GM21529 (cell line): Measurements from ENCODE around the gene CSH1.
"Not testable (repeated sequence)": the region's sequence is repeated elsewhere in the genome, so short reads cannot be mapped to it uniquely, and the experiment has no call there.

ENCODE experiments used
- ATAC-seq: cut with Tn5 transposase; IDR thresholded peaks from one replicate; pipeline ENCODE4 v1.9.1; 2021; ENCODE audit not compliant: unreplicated experiment

Gene CSH1

DNA sequence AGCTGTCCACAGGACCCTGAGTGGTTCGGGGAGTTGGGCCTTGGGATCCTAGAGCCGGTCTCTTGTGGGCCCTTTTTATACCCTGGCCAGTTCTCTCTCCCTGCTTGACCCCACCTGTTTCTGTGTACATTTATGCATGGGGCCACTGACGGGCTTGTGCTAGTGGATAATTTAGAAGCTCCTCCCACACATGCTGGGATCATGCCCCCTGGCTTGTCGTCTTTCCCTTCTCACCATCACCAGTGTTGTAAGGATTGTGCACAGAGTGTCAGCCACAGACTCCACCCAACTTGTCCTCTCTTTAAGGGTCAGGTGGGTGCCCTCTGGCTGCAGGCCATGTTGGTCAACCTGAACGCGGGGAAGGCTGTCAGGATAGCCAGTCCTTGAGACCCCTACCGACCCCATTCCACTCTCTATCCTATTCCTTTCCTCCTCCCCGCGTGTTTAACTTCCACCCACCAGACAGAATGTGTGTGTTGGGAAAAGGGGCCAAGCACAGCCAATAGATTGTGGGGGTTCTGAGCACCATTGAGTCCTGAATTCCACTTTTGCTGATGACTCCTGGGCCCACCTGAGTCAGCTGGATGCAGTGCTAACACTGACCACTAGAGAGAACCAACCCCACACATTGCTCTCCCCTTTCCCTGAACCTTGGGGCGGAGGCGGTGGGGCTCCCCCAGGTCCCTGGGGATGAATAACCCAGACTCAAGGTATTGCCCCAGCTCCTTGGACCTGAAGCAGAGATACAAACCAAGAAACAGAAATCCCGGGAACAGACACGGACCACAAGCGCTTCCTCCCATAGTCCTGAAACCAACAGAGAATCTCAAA is at the start of gene CSH1:
TSS of gene CSH1 (minus strand) at position 51 of the 831 bp plus-strand sequence. CDS start 63 bp downstream, outside the sequence.
- ATAC-seq, result not testable (repeated sequence)

DNA sequence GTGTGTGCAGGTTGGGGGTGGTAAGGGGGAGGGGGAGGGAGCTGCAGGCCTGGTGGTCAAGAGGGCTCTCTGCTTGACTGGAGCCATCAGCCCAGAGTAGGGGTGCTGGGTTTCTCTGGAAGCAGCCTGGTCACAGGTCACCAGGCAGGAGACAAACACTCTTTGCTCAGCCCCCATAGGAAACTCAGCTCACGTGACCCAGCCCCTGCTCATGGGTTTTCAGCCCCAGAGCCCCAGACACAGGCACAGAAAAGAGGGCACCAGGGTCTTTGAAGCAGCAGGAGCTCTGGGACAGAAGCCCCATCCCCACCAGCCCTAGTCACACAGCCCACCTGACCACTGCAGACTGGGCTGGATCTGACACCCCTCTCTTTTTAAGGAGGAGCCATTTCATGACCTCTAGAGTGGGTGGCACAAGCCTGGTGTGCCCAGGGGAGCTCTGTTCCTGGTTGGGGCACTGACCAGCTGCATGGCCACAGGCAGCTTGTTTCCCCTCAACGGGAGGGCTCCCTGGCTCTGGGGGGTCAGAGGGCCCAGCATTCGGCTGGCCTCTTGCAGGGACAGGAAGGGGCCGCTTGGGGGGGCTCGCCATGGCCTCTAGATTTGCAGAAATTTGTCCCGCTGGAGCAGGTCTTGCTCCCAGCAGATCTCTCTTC is 49.5 kb upstream of the CSH1 start:
- ATAC-seq, result no peak

DNA sequence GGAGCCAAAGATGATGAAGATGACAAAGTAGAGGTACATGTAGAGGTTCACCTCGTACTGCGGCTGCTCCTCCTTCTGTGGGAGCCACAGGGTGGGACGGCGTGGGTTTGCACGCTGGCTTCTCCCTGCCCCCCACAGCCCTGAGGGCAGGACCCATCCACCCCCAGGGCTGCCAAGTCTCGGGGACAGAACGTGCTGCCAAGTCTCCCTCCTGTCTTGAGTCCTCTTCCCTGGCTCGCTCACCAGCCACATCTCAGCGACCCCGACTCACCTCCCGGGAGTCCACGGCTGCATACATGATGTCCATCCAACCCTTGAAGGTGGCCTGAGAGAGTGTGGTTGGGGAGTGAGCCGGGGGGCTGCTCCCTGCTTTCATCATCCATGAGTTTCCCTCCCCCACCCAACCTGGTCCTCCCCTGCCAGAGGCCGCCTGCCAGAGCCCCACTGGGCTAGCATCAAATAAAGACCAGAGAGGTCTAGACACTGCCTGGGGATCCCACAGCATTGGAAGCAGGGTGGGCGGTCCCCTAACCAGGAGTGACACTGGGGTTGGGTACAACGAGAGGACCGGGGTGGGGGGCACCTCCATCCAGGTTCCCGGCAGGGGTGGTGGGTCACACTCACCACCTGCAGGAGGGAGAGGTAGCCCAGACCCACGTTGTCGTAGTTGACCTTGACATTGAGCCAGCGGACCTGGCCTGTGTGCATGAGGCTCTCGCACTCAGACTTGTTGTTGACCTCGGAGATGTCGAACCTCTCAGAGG is 48.5 kb upstream of the CSH1 start:
- ATAC-seq, result no peak

DNA sequence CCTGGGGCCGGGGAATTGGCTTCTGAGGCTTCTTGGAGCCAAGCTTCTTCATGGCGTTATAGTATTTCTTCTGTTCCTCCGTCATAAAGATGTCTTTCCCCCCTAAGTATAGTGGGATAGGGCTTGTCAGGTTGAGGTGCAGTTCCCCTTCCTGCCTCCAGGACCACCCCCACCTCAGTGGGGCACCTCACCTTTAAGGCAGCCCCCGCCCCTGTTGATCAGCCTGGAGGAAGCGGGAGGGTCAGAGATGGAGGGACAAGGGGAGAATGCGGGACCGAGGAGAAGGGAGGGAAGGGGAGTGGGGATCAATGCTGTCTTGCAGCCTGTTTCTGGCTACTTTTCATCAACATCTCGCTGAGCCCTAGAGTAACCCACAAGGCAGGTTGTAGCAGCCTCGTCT is 47.4 kb upstream of the CSH1 start:
- ATAC-seq, result no peak

DNA sequence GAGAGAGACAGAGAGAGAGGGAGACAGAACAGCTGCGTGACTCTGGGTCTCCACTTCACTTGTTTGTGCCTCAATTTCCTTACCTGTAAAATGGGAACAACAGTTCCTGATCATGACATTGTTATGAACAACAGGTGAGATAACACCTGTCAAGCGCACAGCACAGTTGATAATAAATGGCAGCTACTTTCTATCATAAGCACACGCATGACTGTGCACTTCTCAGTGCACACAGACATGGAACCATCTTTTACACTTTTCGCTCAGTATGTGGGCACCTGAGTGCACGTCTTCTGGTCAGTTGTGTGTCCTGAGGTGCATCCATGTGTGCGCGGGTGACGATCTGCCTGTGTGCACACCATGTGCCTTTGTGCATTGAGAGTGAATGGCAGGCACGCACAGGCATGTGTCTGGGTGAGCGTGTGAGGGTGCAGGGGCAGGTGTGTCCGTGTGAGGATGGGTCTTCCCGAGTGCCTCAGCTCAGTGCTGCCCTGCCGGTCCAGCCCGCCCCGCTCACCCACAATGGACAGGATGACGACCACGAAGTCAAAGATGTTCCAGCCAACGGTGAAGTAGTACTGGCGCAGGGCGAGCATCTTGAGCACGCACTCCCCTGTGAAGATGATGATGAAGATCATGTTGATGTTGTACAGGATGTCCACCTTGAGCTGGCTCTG is 46.1 kb upstream of the CSH1 start:
- ATAC-seq, result no peak

DNA sequence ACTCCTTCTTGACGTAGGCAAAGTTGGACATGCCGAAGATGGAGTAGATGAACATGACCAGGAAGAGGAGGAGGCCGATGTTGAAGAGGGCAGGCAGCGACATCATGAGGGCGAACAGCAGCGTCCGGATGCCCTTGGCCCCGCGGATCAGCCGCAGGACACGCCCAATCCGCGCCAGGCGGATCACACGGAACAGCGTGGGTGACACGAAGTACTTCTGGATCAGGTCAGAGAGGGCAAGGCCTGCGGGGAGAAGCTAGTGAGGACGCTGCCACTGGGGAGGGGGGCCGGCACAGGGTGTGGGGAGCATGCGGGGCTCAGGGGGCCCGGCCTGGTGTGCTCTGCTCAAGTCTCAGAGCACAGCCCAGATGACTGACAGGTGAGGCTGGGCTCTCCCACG is 45.4 kb upstream of the CSH1 start:
- ATAC-seq, result no peak

DNA sequence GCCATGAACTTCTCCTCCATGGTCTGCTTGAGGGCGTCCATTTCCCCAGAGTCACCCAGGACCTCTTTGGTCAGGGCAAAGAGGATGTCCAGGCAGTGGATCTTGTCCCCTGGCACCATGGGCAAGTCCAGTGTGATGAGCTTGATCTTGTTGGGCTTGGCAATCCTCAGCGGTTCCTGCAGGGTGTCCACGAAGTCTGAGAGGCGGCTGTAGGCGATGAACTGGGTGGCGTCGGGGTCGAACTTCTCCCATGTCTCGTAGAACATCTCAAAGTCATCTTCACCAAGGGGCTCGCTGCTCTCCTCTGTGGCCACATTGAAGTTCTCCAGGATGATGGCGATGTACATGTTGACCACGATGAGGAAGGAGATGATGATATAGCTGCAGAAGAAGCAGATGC is 44.8 kb upstream of the CSH1 start:
- no peak for ATAC-seq

DNA sequence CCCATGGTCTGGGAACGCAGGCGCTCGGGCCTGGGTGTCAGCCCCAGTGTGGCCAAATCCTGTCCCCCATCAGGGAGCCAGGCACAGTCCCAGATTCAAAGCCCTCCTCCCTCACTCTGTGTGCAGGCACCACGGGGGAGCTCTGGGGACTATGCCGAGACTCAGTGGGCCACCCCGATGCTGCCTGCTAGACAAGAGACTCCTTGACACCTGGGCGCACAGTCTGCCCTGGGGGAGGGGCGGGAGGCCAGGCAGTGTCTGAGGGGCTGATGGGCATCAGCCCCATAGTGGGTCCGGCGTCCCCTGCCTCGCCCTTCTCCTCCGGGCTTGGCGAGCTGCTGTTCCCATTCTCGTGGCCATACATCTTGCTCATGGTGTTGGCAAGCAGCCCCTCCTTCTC is 44.2 kb upstream of the CSH1 start:
- no peak for ATAC-seq

DNA sequence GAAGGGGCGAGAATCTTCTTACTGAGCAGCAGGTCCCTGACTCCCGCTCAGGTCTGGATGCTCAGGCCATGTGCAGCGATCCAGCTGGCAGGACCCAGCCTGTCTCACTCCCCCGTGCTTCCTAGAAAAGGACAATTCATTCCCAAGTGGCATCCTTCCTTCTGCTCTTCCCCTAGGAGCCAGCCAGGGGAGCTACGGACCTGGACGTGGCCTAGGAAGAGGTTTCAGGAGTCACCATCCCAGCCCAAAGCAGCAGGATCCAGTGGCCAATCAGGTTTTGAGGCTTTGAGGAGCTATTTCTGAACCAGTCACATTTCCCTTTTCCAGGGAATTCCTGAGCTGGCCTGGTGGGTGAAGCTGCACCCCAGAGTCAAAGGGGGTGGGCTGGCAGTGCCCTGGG is 43.5 kb upstream of the CSH1 start:
- ATAC-seq, result no peak

DNA sequence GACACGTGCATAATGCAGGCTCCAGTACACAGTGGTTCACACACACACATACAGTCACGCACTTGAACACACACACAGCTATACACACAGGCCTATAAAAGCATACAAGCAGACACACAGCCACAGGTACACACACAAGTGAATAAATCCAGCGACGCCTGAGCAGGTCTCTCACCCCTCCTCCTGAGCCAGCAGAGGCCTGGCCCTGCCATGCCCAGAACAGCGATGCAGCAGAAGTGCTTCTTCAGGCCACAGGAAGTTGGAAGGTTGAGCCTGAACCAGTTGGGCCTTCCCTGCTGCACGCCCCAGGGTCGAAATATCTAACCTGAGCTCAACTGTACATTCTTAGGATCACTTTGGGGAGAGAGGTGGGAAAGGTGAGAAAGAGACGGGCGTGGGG is 43.0 kb upstream of the CSH1 start:
- no peak for ATAC-seq

DNA sequence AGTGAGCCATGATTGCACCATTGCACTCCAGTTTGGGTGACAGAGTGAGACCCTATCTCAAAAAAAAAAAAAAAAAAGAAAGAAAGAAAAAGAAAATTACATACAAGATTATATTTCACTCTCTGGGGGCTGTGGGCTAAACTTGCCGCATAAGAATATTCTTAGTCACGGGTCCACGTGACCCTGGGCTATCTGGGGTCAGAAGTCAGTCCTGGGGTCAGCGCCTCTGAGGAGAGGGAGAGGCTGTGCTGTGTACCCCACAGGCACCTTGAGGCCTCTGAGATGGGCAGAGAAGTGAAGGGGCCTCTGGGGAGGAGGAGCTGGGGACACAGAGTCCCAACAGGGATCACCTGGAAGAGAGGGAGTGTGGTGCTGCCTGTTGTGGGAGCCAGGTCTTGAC is 41.5 kb upstream of the CSH1 start:
- no peak for ATAC-seq

DNA sequence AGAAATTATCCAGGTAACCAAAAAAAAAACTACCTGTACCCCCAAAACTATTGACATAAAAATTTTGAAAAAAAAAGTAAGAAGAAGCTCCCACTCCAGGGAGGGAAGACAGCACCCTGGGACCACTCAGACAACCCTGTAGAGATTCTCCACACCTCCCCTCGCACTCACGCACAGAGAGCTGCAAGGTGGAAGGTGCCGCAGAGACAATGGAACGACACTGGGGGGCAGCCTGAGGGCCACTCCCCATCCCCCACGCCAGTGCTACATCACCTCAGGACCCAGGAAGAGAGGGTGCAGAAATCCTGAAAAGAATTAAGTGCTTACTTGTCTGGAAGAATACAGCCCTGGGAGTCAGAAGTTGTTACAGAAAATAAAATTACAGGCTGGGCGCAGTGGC is 40.9 kb upstream of the CSH1 start:
- ATAC-seq, result no peak

DNA sequence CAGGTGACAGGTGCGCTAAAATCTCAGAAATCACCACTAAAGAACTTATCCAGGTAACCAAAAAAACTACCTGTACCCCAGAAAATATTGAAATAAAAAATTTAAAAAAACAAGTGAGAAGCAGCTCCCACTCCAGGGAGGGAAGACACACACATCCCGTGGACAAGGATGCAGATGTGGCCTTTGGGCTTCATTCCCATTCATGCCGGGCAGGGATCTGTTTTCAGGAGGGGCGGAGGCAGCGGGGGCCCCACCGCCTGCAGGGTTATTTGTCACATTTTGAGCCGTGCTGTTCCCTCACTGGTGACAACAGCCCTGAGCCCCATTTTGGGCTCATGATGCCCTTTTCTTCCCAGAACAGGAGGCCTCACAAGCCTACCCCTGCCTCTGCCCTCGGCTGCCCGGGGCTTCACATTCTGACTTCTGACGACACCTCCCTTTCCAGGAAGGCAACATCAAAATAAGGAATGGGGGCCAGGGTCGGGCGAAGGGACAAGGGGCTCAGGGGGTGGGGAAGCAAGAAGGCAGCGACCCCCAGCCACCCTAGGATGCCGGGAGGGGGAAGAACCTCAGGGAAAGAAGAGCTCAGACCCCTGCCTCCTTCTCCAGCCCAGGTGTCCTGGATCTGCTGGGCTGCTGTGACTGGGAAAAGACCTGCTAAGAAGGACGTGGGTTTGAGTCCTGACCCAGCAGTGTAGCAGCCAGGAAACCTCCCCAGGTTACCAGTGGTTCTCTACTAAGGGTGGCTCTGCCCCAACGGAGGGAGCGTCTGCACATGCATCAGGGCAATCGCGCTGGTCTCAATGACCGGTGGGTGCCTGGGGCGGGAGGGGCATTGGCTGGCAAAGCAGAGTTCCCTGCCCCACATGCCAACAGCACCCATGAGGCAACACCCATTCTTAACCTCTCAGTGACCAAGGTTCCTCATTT is 38.1 kb upstream of the CSH1 start:
- ATAC-seq, result no peak

DNA sequence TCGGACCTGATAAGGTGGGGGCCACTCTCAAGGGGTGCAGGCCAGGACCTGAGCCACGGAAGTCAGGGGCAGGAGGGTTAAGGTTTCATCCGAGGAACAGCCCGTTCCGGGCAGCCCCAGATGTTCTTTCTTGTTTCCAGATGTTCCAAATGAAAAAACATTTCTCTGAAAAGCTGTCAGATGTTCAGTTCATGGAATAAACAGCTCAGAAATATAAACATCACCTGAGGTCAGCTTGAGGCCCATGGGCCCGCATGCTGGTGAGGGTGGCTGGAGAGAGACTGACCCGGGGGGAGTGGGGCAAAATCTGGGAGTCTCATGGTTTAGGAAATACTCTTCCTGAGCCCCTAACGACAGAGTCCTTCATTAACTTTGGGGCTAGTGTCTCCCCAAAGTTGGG is 37.2 kb upstream of the CSH1 start:
- no peak for ATAC-seq

DNA sequence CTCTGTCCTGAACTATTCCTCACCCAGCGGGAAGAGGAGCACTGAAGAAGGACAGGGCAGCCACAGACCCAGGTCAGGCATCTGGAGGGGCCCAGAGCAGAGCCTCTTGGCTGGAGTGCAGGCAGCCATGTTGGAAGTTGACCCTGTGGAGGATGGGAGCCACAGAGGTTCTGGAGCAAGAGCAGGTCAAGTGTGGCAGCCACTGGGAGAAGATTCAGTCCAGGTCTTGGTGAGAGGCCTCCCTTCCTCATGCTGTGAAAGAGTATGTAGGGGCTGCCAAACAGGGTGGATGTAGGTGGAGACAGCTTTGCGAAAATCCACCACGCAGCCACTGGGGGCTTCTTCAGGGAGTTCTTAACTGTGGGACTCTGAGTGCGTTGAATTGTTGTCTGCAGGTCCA is 36.3 kb upstream of the CSH1 start:
- peak; percentile 18 for ATAC-seq

DNA sequence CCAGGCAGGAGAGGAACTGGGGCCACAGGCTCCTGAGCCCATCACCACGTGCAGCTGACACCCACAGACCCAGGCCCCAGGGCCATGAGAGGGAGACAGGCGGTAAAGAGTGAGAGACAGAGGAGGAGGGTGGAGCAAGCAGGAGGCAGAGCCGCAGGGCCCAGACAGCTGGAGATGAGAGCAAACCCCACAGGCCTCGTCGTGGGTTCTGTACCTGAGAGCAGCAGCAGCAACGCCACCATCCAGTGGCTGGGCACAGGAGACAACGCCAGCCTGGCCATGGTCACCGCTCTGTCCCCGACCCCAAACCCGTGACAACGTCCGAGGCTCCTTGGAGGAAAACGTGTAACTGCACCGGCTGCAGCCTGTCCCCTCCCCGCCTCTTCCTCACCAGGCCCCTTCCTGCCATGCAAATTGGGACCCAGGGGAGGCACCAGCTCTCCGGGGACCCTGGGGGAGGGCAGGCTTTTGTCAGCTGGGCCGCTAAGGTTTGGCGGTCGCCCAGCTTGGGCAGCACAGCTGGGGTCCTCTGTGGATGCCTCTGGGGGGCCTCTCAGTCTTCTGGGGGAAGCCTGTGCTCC is 35.7 kb upstream of the CSH1 start, which contains the start of gene CD79B:
TSS of gene CD79B (minus strand) at position 351 of the 581 bp plus-strand sequence. CDS start at position 281, 70 bp downstream.
- ATAC-seq, result peak; percentile 70

DNA sequence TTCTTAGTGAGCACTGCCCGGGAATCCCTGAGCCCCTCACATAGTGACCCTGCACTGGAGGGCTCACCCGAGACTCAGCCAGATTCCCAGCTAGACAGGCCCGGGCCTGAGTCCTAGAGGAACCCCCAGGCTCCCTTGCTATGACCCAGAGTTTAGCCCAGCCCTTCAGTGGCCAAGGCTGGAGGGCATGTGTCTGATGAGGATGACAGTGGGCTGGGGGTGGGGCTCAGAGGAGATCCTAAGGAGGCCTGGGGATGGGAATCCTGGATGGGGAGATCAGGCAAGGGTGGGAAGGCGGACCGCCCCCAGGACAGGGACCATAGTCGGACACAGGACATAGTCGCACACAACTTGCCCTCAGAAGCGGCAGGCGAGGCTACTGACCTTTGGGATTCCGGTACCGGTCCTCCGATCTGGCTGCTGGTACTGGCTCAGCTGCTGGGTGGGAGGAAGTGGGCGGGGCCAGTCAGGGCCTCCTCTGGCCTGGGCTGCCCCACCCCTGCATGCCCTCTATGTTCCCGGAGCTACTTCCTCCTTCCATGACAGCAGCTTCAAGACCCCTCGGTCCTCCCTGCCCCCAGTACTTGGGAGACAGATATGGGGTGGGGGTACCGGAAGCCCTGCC is 34.7 kb upstream of the CSH1 start:
- peak; percentile 48 for ATAC-seq

DNA sequence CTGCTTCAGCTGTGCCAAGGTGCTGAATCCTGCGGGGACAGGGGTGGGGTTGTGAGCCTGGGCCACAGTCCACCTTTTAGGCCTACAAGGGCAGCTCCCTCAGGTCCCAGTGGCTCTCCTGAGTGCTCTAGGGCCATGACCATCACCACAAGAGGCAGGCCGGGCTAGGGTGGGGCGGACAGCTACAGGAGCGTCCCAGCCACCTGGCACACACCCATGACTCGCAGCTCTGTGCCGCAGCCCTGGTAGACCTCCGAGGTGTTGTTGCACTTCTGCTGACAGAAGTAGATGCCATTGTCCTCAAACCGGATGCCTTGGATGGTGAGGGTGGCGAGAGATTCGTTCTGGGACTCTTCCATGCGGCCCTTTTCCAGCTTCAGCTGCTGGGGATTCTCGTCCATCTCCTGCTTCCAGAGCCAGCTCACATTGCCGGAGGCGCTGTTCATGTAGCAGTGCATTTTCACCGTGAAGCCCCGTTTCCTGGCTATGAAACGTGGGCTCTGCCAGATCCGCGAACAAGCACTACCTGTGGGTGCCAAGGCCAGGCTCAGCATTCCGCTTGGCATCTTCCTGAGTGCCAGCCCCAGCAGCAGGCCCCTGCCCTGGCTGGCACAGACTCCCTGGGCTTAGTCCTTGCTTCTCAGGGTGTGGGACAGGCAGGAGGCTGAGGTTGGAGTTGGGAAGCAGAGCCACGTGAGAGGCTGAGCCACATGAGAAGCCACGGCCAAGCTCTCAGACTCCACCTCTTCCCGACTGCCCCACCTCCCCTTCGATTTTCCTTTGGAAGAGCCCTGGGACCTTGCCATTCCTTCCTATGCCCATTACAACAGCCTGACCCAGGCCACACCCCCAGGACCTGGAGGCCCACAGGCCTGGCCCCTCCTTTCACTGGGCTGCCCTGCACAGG is 33.7 kb upstream of the CSH1 start:
- ATAC-seq, result no peak
